Osteoblast (primary cell): Measurements from ENCODE around the gene EFCAB11. TPM values are rescaled to one million over a fixed set of nuclear protein-coding genes. Genes with fewer than 3 reads are reported as not detected.

Experiments
- DNase-seq: peaks from one replicate; pipeline ENCODE4 v3.0.0; 2011; ENCODE audit warnings: low spot score, mixed read lengths; ENCODE audit not compliant: insufficient read length; ENCODE audit errors: missing footprints
- H2AFZ ChIP-seq: 2 replicates; pipeline ENCODE4 v1.6.0; 2011; ENCODE audit warnings: mild to moderate bottlenecking, low read length
- H3K27ac ChIP-seq: 2 replicates; pipeline ENCODE4 v1.5.1; 2011; ENCODE audit warnings: mild to moderate bottlenecking, low read depth, low read length, moderate library complexity
- H3K27me3 ChIP-seq: 2 replicates; pipeline ENCODE4 v1.6.0; 2012; ENCODE audit warnings: mild to moderate bottlenecking, control low read depth, inconsistent platforms, low read length, moderate library complexity; ENCODE audit not compliant: insufficient read depth
- H3K36me3 ChIP-seq: 2 replicates; pipeline ENCODE4 v1.5.1; 2011; ENCODE audit warnings: mild to moderate bottlenecking, low read length, control low read depth, moderate library complexity; ENCODE audit not compliant: insufficient read depth
- H3K4me1 ChIP-seq: 2 replicates; pipeline ENCODE4 v1.5.1; 2011; ENCODE audit warnings: mild to moderate bottlenecking, low read length, control low read depth, moderate library complexity; ENCODE audit not compliant: insufficient read depth
- H3K4me2 ChIP-seq: 2 replicates; pipeline ENCODE4 v1.6.0; 2011; ENCODE audit warnings: mild to moderate bottlenecking, low read length; ENCODE audit not compliant: insufficient read depth
- H3K4me3 ChIP-seq: fragments of 200-600 bp; sonication (generic); 3 replicates; pipeline ENCODE4 v1.5.1; 2012; ENCODE audit warnings: mild to moderate bottlenecking, low read length, inconsistent platforms; ENCODE audit not compliant: insufficient read depth
- H3K79me2 ChIP-seq: 2 replicates; pipeline ENCODE4 v1.6.0; 2012; ENCODE audit warnings: mild to moderate bottlenecking, low read length, control low read depth, inconsistent platforms; ENCODE audit not compliant: insufficient read depth
- H3K9me3 ChIP-seq: 2 replicates; pipeline ENCODE4 v1.5.1; 2011; ENCODE audit warnings: low read depth, low read length, control low read depth
- H4K20me1 ChIP-seq: 2 replicates; pipeline ENCODE4 v1.6.0; 2012; ENCODE audit warnings: mild to moderate bottlenecking, low read length, control low read depth; ENCODE audit not compliant: insufficient read depth
- total RNA-seq: library from RNA; depleted of rRNA; stranded (reverse); fragments of >200 nt; gene quantifications from 2 replicates; pipeline ENCODE4 v1.2.3, GENCODE V29; 2012
- TF ChIP-seq, protein P1 (sequence below): IDR thresholded peaks from 2 replicates; pipeline ENCODE4 v1.5.1; 2011; ENCODE audit warnings: mild to moderate bottlenecking, low read depth, low read length, moderate library complexity; ENCODE audit errors: extremely low read depth

The EFCAB11 gene
- total RNA-seq, 1 donor: 6.9 TPM

DNA sequence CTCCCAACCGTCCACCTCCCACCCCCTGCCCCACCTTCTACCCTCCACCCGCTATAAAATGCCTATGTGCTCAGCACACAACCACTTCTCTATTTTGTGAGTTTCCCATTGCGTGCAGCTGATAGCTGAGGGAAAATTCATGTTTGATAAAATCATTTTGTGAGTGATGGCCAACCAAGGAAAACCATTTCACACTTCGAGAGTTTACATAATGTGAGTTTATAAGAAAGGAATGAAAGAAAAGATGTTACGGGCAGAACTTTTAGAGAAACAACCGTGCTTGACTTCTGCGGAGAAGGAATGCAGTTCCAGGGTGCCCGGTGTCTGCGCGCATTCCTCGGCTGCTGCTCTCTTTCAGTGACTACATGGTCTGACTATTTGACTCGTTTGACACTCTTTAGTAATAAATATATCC lies 140.9 kb downstream of the EFCAB11 start:
- H3K27ac ChIP-seq: peak overlapping the region; percentile 95
- no peaks in the 10 kb centered on the region for H3K9me3 ChIP-seq
- no peaks in the 10 kb centered on the region for H4K20me1 ChIP-seq
- peaks cover 11% of the 10 kb centered on the region for H3K4me1 ChIP-seq
- no peak overlapping the region for H2AFZ ChIP-seq
- TF ChIP-seq, protein P1, sequence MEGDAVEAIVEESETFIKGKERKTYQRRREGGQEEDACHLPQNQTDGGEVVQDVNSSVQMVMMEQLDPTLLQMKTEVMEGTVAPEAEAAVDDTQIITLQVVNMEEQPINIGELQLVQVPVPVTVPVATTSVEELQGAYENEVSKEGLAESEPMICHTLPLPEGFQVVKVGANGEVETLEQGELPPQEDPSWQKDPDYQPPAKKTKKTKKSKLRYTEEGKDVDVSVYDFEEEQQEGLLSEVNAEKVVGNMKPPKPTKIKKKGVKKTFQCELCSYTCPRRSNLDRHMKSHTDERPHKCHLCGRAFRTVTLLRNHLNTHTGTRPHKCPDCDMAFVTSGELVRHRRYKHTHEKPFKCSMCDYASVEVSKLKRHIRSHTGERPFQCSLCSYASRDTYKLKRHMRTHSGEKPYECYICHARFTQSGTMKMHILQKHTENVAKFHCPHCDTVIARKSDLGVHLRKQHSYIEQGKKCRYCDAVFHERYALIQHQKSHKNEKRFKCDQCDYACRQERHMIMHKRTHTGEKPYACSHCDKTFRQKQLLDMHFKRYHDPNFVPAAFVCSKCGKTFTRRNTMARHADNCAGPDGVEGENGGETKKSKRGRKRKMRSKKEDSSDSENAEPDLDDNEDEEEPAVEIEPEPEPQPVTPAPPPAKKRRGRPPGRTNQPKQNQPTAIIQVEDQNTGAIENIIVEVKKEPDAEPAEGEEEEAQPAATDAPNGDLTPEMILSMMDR: no peak
- H3K4me2 ChIP-seq: peak overlapping the region; percentile 69
- no peaks in the 10 kb centered on the region for H3K79me2 ChIP-seq
- DNase-seq: peak; percentile 44
- H3K4me3 ChIP-seq: peak overlapping the region; percentile 32
- no peaks in the 10 kb centered on the region for H3K36me3 ChIP-seq
- H3K27me3 ChIP-seq: no peaks in the 10 kb centered on the region

DNA sequence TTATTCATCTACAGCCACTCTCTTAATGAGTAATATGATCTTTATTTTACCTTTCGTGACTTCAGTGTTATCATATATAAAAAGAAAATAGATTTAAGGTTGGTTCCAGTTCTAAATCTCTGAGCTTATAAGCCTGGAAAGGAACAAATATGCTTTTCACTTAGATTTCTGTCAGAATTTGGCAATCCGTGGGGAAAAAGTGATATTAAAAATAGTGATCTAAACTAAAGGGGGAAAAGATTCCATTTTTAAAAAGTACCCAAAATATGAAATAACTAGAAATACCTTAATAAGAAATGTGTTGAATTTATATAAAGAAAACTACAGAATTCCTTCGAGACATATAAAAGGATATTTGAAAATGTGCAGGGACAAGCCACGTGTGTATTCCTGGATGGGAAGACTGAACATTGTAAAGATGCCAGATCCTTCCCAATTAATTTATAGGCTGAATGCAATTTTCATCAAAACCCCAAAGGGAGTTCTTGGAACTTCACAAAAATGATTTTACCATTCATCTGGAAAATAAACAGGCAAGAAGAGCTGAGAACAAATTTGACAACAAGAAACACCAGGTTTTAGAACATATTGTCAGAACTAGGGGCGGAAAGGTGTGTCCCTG lies 142.5 kb downstream of the EFCAB11 start:
- Histone ChIP-seq H2AFZ (no peak overlapping the region), H3K4me1 (peaks cover 4% of the 10 kb centered on the region), H3K4me3 (no peak overlapping the region), H4K20me1 (no peaks in the 10 kb centered on the region), H3K27ac (no peak overlapping the region), H3K27me3 (no peaks in the 10 kb centered on the region), H3K36me3 (no peaks in the 10 kb centered on the region), H3K4me2 (no peak overlapping the region), H3K9me3 (no peaks in the 10 kb centered on the region), H3K79me2 (no peaks in the 10 kb centered on the region)
- TF ChIP-seq, protein P1: no peak
- no peak for DNase-seq

DNA sequence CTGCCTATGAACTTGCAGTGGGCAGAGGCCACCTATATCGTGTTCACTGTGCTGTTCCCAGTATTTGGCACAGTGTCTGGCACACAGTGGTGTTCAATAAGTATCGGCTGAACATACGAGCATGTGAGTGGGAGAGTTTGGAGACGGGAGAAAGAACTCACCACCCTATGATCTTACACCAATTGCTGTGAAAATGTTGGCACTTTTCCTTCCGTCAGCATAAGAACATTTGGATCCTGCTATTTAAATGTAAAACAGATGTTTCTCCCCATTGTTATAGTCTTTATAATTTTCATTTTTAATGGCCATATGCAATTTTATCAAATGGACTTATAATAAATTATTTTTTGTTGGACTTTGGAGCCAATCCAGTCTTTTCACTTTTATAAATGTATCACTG lies 144.4 kb downstream of the EFCAB11 start:
- H3K79me2 ChIP-seq: no peaks in the 10 kb centered on the region
- H4K20me1 ChIP-seq: no peaks in the 10 kb centered on the region
- H3K4me2 ChIP-seq: no peak overlapping the region
- DNase-seq: no peak
- no peak overlapping the region for H2AFZ ChIP-seq
- no peaks in the 10 kb centered on the region for H3K36me3 ChIP-seq
- peaks cover 4% of the 10 kb centered on the region for H3K4me1 ChIP-seq
- TF ChIP-seq, protein P1: no peak
- no peak overlapping the region for H3K27ac ChIP-seq
- no peaks in the 10 kb centered on the region for H3K27me3 ChIP-seq
- no peak overlapping the region for H3K4me3 ChIP-seq
- H3K9me3 ChIP-seq: no peaks in the 10 kb centered on the region

DNA sequence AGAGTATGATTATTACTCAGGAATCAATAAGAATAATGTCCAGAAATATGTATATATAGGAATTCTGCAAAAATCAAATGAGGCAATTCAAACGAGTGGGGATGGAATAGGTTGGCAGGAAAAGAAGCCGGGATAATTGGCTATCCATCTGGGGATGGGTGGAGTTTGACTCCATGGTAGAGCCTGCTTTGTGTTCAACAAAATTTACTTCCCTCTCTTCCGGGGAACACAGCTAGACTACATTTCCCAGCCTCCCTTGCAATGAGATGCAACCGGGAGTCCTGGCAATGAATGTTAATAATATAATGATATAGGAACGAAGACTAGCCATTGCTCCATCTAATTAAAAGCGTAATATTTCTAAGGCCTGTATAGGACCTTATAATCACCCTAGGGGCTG lies 146.6 kb downstream of the EFCAB11 start:
- no peak overlapping the region for H3K4me2 ChIP-seq
- no peaks in the 10 kb centered on the region for H3K27me3 ChIP-seq
- TF ChIP-seq, protein P1: no peak
- H3K79me2 ChIP-seq: no peaks in the 10 kb centered on the region
- H3K27ac ChIP-seq: no peak overlapping the region
- H3K4me1 ChIP-seq: no peaks in the 10 kb centered on the region
- no peak overlapping the region for H2AFZ ChIP-seq
- H3K4me3 ChIP-seq: no peak overlapping the region
- H4K20me1 ChIP-seq: no peaks in the 10 kb centered on the region
- DNase-seq: no peak
- no peaks in the 10 kb centered on the region for H3K36me3 ChIP-seq
- no peaks in the 10 kb centered on the region for H3K9me3 ChIP-seq
